MM.1S (cell line): ENCODE results near the gene KIF5A.

Experiments used
- DNase-seq: peaks from one replicate; pipeline ENCODE4 v3.0.0-alpha.2; 2015
- H2AFZ ChIP-seq: fragments of 300-600 bp; sonication (generic); 2 replicates; pipeline ENCODE4 v1.6.0; 2016; ENCODE audit warnings: antibody characterized with exemption, low read length
- H3F3A ChIP-seq: fragments of 300-600 bp; sonication (generic); 2 replicates; pipeline ENCODE4 v1.6.1; 2016; ENCODE audit warnings: mild to moderate bottlenecking, antibody characterized with exemption, low read length, moderate library complexity, mixed read lengths; ENCODE audit not compliant: insufficient read depth
- H3K27ac ChIP-seq: fragments of 300-600 bp; sonication (generic); 2 replicates; pipeline ENCODE4 v1.5.1; 2016; ENCODE audit warnings: mild to moderate bottlenecking, low read length
- H3K27me3 ChIP-seq: fragments of 300-600 bp; sonication (generic); replicated peaks from 2 replicates; pipeline ENCODE4 v1.6.0; 2016; ENCODE audit warnings: low read length; ENCODE audit not compliant: insufficient read depth
- H3K36me3 ChIP-seq: fragments of 300-600 bp; sonication (generic); replicated peaks from 2 replicates; pipeline ENCODE4 v1.6.1; 2016; ENCODE audit warnings: mild to moderate bottlenecking, low read length, mixed read lengths; ENCODE audit not compliant: insufficient read depth
- H3K4me1 ChIP-seq: fragments of 300-600 bp; sonication (generic); 2 replicates; pipeline ENCODE4 v1.6.1; 2016; ENCODE audit warnings: low read length, mixed read lengths
- H3K4me2 ChIP-seq: fragments of 300-600 bp; sonication (generic); 2 replicates; pipeline ENCODE4 v1.6.0; 2016; ENCODE audit warnings: low read depth, low read length
- H3K4me3 ChIP-seq: fragments of 300-600 bp; sonication (generic); 2 replicates; pipeline ENCODE4 v1.5.1; 2016; ENCODE audit warnings: low read length, mixed read lengths
- H3K79me2 ChIP-seq: fragments of 300-600 bp; sonication (generic); 2 replicates; pipeline ENCODE4 v1.6.1; 2016; ENCODE audit warnings: mixed run types, low read length, mixed read lengths
- H3K9ac ChIP-seq: fragments of 300-600 bp; sonication (generic); 2 replicates; pipeline ENCODE4 v1.6.1; 2016; ENCODE audit warnings: low read length, mixed read lengths
- H3K9me2 ChIP-seq: fragments of 300-600 bp; sonication (generic); replicated peaks from 2 replicates; pipeline ENCODE4 v1.6.1; 2016; ENCODE audit warnings: mild to moderate bottlenecking, low read length, mixed read lengths; ENCODE audit not compliant: insufficient read depth
- H3K9me3 ChIP-seq: fragments of 300-600 bp; sonication (generic); replicated peaks from 2 replicates; pipeline ENCODE4 v1.6.1; 2016; ENCODE audit warnings: mild to moderate bottlenecking, low read length, mixed read lengths; ENCODE audit not compliant: insufficient read depth
- H4K20me1 ChIP-seq: fragments of 300-600 bp; sonication (generic); 2 replicates; pipeline ENCODE4 v1.6.1; 2016; ENCODE audit warnings: mild to moderate bottlenecking, low read length, moderate library complexity, mixed read lengths; ENCODE audit not compliant: insufficient read depth
- EZH2 ChIP-seq: fragments of 300-600 bp; sonication (generic); optimal IDR thresholded peaks from 2 replicates; pipeline ENCODE3; 2017; ENCODE audit warnings: low read depth, mild to moderate bottlenecking, antibody characterized with exemption, low read length, mixed read lengths
- EZH2phosphoT487 ChIP-seq: fragments of 300-600 bp; sonication (generic); IDR thresholded peaks from 2 replicates; pipeline ENCODE4 v1.6.1; 2018; ENCODE audit warnings: antibody characterized with exemption, low read length
- TF ChIP-seq, protein P1 (sequence below): fragments of 300-600 bp; sonication (generic); IDR thresholded peaks from 2 replicates; pipeline ENCODE4 v1.5.1; 2016; ENCODE audit warnings: antibody characterized with exemption, low read length, mixed read lengths

Gene KIF5A

DNA sequence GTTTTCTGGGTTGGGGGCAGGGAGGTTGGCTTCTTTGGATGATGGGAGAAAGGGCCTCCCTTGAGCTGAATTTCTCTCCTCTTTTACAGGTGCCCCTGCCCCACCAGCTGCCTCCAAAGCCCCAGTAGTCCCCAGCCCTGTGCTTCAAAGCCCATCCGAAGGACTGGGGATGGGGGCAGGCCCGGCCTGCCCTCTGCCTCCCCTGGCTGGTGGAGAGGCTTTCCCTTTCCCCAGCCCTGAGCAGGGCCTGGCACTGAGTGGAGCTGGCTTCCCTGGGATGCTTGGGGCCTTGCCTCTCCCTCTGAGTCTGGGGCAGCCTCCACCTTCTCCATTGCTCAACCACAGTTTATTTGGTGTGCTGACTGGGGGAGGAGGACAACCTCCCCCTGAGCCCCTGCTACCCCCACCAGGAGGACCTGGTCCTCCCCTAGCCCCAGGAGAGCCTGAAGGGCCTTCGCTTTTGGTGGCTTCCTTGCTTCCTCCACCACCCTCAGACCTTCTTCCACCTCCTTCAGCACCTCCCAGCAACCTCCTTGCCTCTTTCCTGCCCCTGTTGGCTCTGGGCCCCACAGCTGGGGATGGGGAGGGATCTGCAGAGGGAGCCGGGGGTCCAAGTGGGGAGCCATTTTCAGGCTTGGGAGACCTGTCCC lies 23.2 kb upstream of the KIF5A start:
- H3F3A ChIP-seq, result peaks cover 12% of the 10 kb centered on the region
- no peak overlapping the region for H3K27ac ChIP-seq
- H4K20me1 ChIP-seq, result no peaks in the 10 kb centered on the region
- no peak overlapping the region for H3K4me2 ChIP-seq
- no peak overlapping the region for H3K9ac ChIP-seq
- no peaks in the 10 kb centered on the region for H3K9me2 ChIP-seq
- H3K27me3 ChIP-seq, result no peaks in the 10 kb centered on the region
- no peak overlapping the region for H3K4me3 ChIP-seq
- TF ChIP-seq EZH2phosphoT487, result no peak
- TF ChIP-seq, protein P1, sequence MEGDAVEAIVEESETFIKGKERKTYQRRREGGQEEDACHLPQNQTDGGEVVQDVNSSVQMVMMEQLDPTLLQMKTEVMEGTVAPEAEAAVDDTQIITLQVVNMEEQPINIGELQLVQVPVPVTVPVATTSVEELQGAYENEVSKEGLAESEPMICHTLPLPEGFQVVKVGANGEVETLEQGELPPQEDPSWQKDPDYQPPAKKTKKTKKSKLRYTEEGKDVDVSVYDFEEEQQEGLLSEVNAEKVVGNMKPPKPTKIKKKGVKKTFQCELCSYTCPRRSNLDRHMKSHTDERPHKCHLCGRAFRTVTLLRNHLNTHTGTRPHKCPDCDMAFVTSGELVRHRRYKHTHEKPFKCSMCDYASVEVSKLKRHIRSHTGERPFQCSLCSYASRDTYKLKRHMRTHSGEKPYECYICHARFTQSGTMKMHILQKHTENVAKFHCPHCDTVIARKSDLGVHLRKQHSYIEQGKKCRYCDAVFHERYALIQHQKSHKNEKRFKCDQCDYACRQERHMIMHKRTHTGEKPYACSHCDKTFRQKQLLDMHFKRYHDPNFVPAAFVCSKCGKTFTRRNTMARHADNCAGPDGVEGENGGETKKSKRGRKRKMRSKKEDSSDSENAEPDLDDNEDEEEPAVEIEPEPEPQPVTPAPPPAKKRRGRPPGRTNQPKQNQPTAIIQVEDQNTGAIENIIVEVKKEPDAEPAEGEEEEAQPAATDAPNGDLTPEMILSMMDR, result no peak
- no peak for TF ChIP-seq EZH2
- H3K9me3 ChIP-seq, result no peaks in the 10 kb centered on the region
- peaks cover 9% of the 10 kb centered on the region for H3K4me1 ChIP-seq
- no peak overlapping the region for H2AFZ ChIP-seq
- H3K36me3 ChIP-seq, result peaks cover 4% of the 10 kb centered on the region; the same call in 1 of the 2 replicates
- peaks cover 34% of the 10 kb centered on the region for H3K79me2 ChIP-seq
- DNase-seq, result no peak

- Histone ChIP-seq H3K4me3 (no peak overlapping the region), H2AFZ (no peak overlapping the region), H3K9me3 (no peaks in the 10 kb centered on the region), H3K4me1 (0 out of 2 replicates have a peak, but pooled peaks cover 4% of the 10 kb centered on the region), H3F3A (peaks cover 6% of the 10 kb centered on the region), H4K20me1 (no peaks in the 10 kb centered on the region), H3K4me2 (no peak overlapping the region), H3K27me3 (no peaks in the 10 kb centered on the region), H3K36me3 (peaks cover 5% of the 10 kb centered on the region; the same call in 1 of the 2 replicates), H3K9me2 (no peaks in the 10 kb centered on the region), H3K9ac (no peak overlapping the region), H3K79me2 (peaks cover 34% of the 10 kb centered on the region), H3K27ac (no peak overlapping the region)
- TF ChIP-seq, protein P1, result no peak
- TF ChIP-seq EZH2phosphoT487 (no peak), EZH2 (no peak)
- DNase-seq, result no peak
Measured at GRCh38 chr12:57527184-57527583, 22.7 kb upstream of the KIF5A start.

DNA sequence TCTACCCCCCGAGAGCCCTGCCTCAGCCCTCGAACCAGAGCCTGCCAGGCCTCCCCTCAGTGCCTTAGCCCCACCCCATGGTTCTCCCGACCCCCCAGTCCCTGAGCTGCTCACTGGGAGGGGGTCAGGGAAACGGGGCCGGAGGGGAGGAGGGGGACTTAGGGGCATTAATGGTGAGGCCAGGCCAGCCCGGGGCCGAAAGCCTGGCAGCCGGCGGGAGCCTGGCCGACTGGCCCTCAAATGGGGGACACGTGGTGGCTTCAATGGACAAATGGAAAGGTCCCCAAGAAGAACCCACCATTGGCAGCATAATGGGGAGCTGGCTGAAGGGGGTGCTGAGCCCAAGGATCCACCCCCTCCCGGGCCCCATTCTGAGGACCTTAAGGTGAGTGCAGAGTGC lies 21.7 kb upstream of the KIF5A start:
- Histone ChIP-seq H3K79me2 (peaks cover 31% of the 10 kb centered on the region), H3K4me1 (0 out of 2 replicates have a peak, but pooled peaks cover 3% of the 10 kb centered on the region), H3K4me2 (no peak overlapping the region), H3K9ac (no peak overlapping the region), H3K9me2 (no peaks in the 10 kb centered on the region), H4K20me1 (no peaks in the 10 kb centered on the region), H3K36me3 (peaks cover 7% of the 10 kb centered on the region; the same call in 1 of the 2 replicates), H3K9me3 (no peaks in the 10 kb centered on the region), H3K27ac (no peak overlapping the region), H3K27me3 (no peaks in the 10 kb centered on the region), H2AFZ (no peak overlapping the region), H3F3A (peaks cover 3% of the 10 kb centered on the region; the same call in 1 of the 2 replicates), H3K4me3 (no peak overlapping the region)
- no peak for DNase-seq
- TF ChIP-seq EZH2phosphoT487, result no peak
- TF ChIP-seq EZH2, result no peak
- TF ChIP-seq, protein P1, result no peak
